HG03135 (cell line): ENCODE data around the gene TNNC2.
"Not testable (repeated sequence)": the region's sequence is repeated elsewhere in the genome, so short reads cannot be mapped to it uniquely, and the experiment has no call there.

ENCODE experiments used
- ATAC-seq: cut with Tn5 transposase; IDR thresholded peaks from one replicate; pipeline ENCODE4 v1.9.1; 2021; ENCODE audit warnings: mild to moderate bottlenecking, moderate library complexity; ENCODE audit not compliant: unreplicated experiment

TNNC2 gene

GRCh38 chr20:45848969-45849582, 22.0 kb upstream of the TNNC2 start:
- no peak for ATAC-seq

- no peak for ATAC-seq
These were observed 21.3 kb upstream of the TNNC2 start for GRCh38 chr20:45848421-45848820.

- no peak for ATAC-seq
These were observed 18.3 kb upstream of the TNNC2 start for GRCh38 chr20:45845452-45845851.

- ATAC-seq = no peak
These were observed 16.4 kb upstream of the TNNC2 start for GRCh38 chr20:45843506-45843905.

- peak; percentile 60 for ATAC-seq
These were observed 15.2 kb upstream of the TNNC2 start for GRCh38 chr20:45842169-45842812.

- no peak for ATAC-seq
These were observed 14.5 kb upstream of the TNNC2 start for GRCh38 chr20:45841407-45842129.

GRCh38 chr20:45840700-45841198, 13.6 kb upstream of the TNNC2 start:
- ATAC-seq = no peak

GRCh38 chr20:45836841-45837240, 9.7 kb upstream of the TNNC2 start:
- no peak for ATAC-seq

GRCh38 chr20:45835825-45836224, 8.7 kb upstream of the TNNC2 start:
- no peak for ATAC-seq

GRCh38 chr20:45835329-45835765, 8.2 kb upstream of the TNNC2 start:
- no peak for ATAC-seq

GRCh38 chr20:45834797-45835161, 7.7 kb upstream of the TNNC2 start:
- no peak for ATAC-seq

GRCh38 chr20:45833883-45834796, 7.0 kb upstream of the TNNC2 start:
- ATAC-seq = no peak

- no peak for ATAC-seq
These were observed 6.1 kb upstream of the TNNC2 start, which contains the start of gene SNX21 for GRCh38 chr20:45833030-45833882. Gene SNX21, plus strand, starts transcription at chr20:45833799. Its CDS starts 121 bp downstream, at chr20:45833920.

GRCh38 chr20:45832619-45833018, 5.5 kb upstream of the TNNC2 start:
- no peak for ATAC-seq

GRCh38 chr20:45829673-45830106, 2.6 kb upstream of the TNNC2 start:
- not testable (repeated sequence) for ATAC-seq

GRCh38 chr20:45828589-45828988, 1.5 kb upstream of the TNNC2 start:
- no peak for ATAC-seq

GRCh38 chr20:45827712-45828111, 600 bp upstream of the TNNC2 start:
- no peak for ATAC-seq

GRCh38 chr20:45826381-45827019, 612 bp downstream of the TNNC2 start:
- ATAC-seq = no peak
